IPS-18c (cell line): ENCODE data around the gene NKAIN1.
A peak's percentile ranks its signal among the peaks of the same experiment; 100 is the strongest.
"Not testable (repeated sequence)": the region's sequence is repeated elsewhere in the genome, so short reads cannot be mapped to it uniquely, and the experiment has no call there.

Source experiments
- H3K4me3 ChIP-seq: 2 replicates; pipeline ENCODE4 v1.7.0; 2013; ENCODE audit warnings: low read depth, mild to moderate bottlenecking, low read length, moderate library complexity; ENCODE audit not compliant: insufficient read depth
- H3K9me3 ChIP-seq: one replicate; pipeline ENCODE4 v1.6.1; 2013; ENCODE audit warnings: mild to moderate bottlenecking, low read length, moderate library complexity; ENCODE audit not compliant: control insufficient read depth, insufficient read depth

NKAIN1 gene

GRCh38 chr1:31181515-31182343 lies 58.0 kb downstream of the NKAIN1 start:
- peaks cover 2% of the 10 kb centered on the region for H3K9me3 ChIP-seq
- H3K4me3 ChIP-seq: peak overlapping the region; percentile 15; the same call in 1 of the 2 replicates

DNA sequence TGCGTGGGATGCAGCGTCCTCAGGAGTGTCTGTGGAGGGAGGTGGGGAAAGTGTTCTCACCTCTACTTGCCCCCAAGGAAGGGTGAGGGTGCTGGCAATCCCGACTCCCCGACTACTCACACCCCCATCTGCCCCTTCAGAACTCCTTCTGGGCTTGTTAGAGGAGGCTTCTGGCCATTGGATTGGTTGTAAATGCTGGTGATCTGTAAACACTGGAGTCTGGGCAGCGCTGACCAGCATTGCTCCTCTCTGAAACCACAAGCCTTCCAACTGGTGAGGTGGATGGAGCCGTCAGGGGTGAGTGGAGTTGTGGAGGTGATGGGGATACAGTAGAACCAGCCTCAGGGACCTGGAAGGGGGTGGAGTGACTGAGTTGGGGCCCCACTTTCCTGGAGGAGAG lies 59.3 kb downstream of the NKAIN1 start:
- Histone ChIP-seq H3K9me3 (peaks cover 6% of the 10 kb centered on the region), H3K4me3 (no peak overlapping the region)

DNA sequence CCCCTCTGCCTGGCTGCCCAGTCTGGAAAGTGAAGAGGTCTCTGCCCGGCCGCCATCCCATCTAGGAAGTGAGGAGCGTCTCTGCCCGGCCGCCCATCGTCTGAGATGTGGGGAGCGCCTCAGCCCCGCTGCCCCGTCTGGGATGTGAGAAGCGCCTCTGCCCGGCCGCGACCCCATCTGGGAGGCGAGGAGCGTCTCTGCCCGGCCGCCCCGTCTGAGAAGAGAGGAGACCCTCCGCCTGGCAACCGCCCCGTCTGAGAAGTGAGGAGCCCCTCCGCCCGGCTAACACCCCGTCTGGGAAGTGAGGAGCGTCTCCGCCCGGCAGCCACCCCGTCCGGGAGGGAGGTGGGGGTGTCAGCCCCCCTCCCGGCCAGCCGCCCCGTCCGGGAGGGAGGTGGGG lies 63.4 kb downstream of the NKAIN1 start:
- not testable (repeated sequence) for H3K4me3 ChIP-seq, H3K9me3 ChIP-seq

GRCh38 chr1:31170486-31170735 lies 69.3 kb downstream of the NKAIN1 start:
- H3K4me3 ChIP-seq: no peak overlapping the region
- H3K9me3 ChIP-seq: peaks cover 3% of the 10 kb centered on the region

DNA sequence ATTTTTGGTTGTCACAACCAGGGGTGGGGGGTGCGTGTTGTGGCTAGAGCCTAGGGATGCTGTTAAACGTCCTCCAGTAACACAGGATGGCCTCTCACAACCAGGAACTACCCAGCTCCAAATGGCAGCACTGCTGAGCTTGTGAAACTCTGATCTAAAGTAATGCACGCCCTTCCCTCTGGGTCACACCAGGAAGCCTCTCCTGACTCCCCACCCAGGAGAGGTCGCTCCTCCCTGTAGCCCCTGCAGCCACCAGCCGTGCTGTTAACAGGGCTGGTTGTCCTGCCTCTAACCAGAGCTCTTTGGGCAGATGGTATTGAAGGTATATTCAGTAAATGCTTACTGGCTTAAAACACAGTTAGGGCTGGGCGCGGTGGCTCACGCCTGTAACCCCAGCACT lies 73.2 kb downstream of the NKAIN1 start:
- H3K9me3 ChIP-seq: no peaks in the 10 kb centered on the region
- no peak overlapping the region for H3K4me3 ChIP-seq

DNA sequence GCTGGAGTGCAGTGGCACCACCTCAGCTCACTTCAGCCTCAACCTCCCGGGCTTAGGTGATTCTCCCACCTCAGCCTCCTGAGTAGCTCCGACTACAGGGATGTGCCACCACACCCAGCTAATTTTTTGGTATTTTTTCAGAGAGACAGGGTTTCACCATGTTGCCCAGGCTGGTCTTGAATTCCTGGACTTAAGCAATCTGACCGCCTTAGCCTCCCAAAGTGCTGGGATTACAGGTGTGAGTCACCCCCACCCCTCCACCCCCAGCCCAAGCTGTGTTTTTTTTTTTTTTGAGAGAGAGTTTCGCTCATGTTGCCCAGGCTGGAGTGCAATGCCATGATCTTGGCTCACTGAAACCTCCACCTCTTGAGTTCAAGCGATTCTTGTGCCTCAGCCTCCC lies 75.4 kb downstream of the NKAIN1 start:
- Histone ChIP-seq H3K9me3 (no peaks in the 10 kb centered on the region), H3K4me3 (no peak overlapping the region)

- Histone ChIP-seq H3K4me3 (no peak overlapping the region), H3K9me3 (no peaks in the 10 kb centered on the region)
These were observed 75.8 kb downstream of the NKAIN1 start for GRCh38 chr1:31163866-31164265.

DNA sequence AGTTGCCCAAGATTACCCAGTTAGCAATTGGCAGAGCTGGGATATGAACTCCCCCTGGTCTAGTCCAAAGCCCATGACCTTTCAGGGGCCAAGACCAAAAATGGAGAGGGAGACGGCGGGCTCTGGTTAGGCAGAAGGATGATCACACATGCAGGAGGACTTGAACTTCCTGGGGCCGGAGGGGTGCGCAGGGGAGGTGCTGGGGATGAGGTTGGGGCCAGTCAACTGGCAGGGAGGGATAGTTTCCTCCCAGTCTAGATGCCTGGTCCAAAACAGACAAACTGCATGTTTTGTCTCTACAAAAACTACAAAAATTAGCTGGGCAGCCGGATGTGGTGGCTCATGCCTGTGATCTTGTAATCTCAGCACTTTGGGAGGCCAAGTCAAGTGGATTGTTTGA lies 78.1 kb downstream of the NKAIN1 start:
- H3K9me3 ChIP-seq: no peaks in the 10 kb centered on the region
- no peak overlapping the region for H3K4me3 ChIP-seq

GRCh38 chr1:31159869-31160611 lies 79.6 kb downstream of the NKAIN1 start:
- H3K4me3 ChIP-seq: no peak overlapping the region
- H3K9me3 ChIP-seq: no peaks in the 10 kb centered on the region

GRCh38 chr1:31159323-31159722 lies 80.4 kb downstream of the NKAIN1 start:
- Histone ChIP-seq H3K4me3 (no peak overlapping the region), H3K9me3 (no peaks in the 10 kb centered on the region)

DNA sequence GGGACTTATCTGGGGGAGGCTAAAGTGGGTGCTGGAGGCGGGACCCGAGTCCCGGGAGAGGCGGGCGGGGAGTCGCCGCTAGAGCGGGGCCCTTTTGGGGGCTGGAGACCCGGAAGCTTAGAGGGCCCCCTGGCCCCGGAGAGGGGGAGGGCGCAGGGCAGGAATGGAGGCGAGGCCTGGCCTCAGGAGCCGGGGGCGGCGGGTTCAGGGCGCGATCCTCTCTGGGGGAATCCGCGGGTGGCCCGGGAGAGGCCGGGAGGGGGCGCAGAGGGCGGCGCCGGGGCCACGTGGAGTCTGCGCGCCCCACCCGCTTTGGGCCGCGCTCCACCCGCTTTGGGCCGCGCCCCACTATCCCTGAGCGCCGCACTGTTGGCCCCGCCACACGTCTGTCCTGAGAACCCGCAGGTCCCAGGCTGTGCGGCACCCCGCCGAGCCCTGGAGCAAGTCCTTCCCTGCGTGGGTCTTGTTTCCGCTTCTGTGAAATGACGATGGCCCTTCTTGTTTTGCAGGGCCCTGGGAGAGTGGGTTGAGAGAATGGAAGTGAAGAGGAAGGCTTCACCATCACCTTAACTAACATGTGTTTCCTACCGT lies 84.4 kb downstream of the NKAIN1 start:
- no peaks in the 10 kb centered on the region for H3K9me3 ChIP-seq
- peak overlapping the region; percentile 51 for H3K4me3 ChIP-seq

- Histone ChIP-seq H3K9me3 (no peaks in the 10 kb centered on the region), H3K4me3 (peak overlapping the region; percentile 68)
These were observed 85.0 kb downstream of the NKAIN1 start for GRCh38 chr1:31154632-31155215.

GRCh38 chr1:31154000-31154631 lies 85.6 kb downstream of the NKAIN1 start:
- Histone ChIP-seq H3K4me3 (peak overlapping the region; percentile 68; the same call in 1 of the 2 replicates), H3K9me3 (no peaks in the 10 kb centered on the region)

DNA sequence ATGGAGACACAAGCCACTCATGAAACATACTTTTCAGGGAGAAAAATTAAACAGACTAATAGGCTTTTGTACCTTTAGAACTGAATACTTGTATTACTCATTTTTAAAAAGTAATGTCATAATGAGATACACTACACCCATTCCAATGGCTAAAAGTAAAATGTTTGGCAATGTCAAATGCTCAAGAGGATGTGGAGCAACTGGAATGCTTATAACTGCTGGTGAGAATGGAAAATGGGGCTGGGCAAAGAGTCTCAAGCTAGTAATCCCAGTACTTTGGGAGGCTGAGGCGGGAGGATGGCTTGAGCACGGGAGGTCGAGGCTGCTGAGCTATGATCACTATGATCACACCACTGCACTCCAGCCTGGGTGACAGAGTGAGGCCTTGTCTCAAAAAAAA lies 86.3 kb downstream of the NKAIN1 start:
- Histone ChIP-seq H3K9me3 (no peaks in the 10 kb centered on the region), H3K4me3 (no peak overlapping the region)

GRCh38 chr1:31152181-31152795 lies 87.4 kb downstream of the NKAIN1 start:
- no peaks in the 10 kb centered on the region for H3K9me3 ChIP-seq
- no peak overlapping the region for H3K4me3 ChIP-seq

DNA sequence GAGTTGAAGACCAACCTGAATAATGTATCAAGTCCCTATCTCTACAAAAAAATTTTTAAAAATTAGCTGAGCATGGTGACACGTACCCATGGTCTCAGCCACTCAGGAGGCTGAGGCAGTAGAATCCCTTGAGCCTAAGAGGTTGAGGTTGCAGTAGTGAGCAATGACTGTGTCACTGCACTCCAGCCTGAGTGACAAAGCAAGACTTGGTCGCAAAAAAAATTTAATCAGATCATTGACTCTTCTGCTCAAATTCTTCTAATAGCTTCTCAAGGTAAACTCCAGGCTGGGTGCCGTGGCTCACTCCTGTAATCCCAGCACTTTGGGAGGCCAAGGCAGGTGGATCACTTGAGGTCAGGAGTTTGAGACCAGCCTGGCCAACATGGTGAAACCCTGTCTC lies 88.3 kb downstream of the NKAIN1 start:
- no peak overlapping the region for H3K4me3 ChIP-seq
- no peaks in the 10 kb centered on the region for H3K9me3 ChIP-seq

DNA sequence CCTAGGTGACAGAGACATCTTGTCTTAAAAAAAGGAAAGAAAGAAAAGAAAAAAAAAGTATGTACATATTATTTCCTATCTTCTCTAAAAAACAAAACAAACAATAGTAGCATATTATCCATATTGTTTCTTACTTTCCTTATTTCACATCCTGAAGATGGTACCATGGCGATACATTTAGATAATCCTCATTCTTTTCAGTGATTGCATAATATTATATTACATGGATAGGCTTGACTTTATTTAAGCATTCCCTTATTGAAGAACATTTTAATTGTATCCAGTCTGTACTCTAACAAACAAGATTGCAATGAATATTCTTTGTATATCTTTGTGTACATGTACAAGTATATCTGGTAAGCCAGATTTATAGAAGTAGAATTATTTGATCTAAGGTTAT lies 91.3 kb downstream of the NKAIN1 start:
- no peak overlapping the region for H3K4me3 ChIP-seq
- no peaks in the 10 kb centered on the region for H3K9me3 ChIP-seq
